ENCODE measurements around the gene DTL.

GRCh38 chr1:212089560-212090163 lies 54.1 kb downstream of the DTL start:
- TF ChIP-seq CTCF (IDR thresholded peaks at IDR 0.05) = no peak
- TF ChIP-seq POLR2A (IDR thresholded peaks at IDR 0.05) = no peak
